ENCODE measurements around the gene DCTPP1.

DCTPP1 gene

GRCh38 chr16:30381291-30382041 lies 48.4 kb downstream of the DCTPP1 start:
- DNase-seq (ENCODE audit: low read depth), result no peak

DNA sequence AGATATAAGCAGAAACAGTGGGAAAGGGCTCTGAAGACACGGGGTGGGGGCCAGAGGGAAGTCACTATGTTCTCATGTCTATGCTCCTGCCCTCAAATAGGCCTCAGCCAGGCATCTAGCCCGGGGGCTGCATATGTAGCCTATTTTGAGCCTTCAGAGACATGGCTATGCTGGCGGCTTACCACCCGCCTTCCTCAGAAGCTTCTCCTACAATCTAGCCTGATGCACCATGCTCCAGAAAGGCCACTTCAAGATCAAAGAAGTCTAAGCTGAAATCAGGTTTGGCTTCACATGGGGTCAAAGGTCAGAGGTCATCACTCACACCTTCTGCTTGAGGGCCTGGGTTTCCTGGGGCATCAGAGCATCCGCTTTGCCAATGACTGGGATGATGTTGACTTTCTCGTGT lies 49.0 kb downstream of the DCTPP1 start:
- DNase-seq (ENCODE audit: low read depth), result no peak

DNA sequence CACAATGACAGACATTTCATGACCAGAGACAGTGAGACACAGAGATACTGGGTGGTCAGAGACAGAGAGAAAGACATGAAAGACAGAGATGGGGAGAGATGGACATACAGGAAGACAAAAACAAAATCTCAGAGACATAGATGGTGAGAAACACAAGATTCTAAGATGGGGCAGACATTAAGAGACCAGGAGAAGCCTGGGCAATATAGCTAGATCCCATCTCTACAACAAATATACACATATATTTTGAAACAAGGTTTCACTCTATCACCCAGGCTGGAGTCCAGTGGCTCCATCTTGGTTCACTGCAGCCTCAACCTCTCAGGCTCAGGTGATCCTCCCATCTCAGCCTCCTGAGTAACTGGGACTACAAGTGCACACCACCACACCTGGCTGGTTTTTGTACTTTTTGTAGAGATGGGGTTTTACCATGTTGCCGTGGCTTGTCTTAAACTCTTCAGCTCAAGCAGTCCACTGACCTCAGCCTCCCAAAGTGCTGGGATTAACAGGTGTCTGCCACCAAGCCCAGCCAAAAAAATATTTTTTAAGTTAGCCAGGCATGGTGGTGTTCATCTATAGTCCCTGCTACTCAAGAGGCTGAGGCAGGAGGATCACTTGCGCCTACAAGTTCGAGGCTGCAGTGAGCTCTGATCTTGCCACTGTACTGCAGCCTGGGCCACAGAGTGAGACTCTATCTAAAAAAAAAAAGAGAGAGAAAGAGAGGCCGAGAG lies 49.6 kb downstream of the DCTPP1 start:
- no peak for DNase-seq (ENCODE audit: low read depth)

DNA sequence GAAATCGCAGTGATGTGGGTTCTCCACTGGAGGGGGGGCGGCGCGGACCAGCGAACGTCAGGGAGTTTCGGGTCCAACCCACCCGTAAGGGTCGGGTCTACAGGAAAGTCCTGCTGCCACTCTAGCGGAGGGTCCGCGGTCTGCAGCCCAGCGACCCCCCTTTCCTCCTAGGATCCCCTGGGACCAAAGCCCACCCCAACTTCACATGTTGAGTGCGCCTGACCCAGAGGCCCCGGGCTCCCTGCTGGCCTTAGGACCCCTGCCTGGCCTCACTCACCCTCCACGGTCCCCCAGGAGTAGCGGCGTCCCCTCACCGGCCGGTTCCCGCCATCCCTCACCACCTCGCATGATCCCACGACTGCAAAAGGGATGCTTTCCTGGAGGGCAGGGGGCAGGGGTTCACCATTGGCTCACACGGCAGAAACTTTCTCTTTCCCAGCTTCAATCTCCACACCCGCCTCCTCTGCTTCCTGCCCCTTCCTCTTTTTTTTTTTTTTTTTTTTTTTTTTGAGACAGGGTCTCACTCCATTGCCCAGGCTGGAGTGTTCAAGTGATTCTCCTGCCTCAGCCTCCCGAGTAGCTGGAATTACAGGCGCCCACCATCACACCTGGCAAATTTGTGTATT lies 50.6 kb downstream of the DCTPP1 start:
- DNase-seq (ENCODE audit: low read depth), result no peak

- peak; percentile 99 for DNase-seq (ENCODE audit: low read depth)
These were observed 51.3 kb downstream of the DCTPP1 start for GRCh38 chr16:30378236-30379157.

GRCh38 chr16:30377812-30378235 lies 52.0 kb downstream of the DCTPP1 start:
- DNase-seq (ENCODE audit: low read depth), result peak; percentile 74

DNA sequence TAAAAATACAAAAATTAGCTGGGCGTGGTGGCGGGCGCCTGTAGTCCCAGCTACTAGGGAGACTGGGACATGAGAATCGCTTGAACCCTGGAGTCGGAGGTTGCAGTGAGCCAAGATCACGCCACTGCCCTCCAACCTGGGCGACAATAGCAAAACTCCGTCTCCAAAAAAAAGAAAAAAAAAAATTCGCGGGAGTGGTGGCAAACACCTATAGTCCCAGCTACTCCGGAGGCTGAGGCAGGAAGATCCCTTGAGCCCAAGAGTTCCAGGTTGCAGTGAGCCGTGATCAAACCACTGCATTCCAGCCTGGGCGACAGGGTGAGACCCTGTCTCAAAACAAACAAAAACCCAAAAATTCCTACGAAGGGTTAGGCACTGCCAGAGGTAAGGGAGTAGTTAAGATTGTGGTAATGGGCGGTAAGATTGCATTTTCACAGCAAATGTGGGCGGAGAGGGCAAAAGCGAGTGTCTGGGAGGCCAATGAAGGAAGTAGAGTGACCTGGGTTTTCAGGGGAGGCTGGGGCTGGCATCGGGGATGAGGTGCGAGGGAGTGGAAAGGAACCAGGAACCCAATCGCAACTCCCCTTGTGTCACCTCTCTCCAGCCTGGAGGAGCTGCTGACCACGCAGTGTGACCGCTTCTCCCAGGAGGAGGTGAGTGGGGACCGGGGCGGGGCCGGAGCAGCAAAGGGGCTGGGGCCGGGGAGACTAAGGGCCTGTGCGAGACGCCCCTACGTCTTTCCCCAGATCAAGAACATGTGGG lies 52.6 kb downstream of the DCTPP1 start:
- DNase-seq (ENCODE audit: low read depth), result no peak

DNA sequence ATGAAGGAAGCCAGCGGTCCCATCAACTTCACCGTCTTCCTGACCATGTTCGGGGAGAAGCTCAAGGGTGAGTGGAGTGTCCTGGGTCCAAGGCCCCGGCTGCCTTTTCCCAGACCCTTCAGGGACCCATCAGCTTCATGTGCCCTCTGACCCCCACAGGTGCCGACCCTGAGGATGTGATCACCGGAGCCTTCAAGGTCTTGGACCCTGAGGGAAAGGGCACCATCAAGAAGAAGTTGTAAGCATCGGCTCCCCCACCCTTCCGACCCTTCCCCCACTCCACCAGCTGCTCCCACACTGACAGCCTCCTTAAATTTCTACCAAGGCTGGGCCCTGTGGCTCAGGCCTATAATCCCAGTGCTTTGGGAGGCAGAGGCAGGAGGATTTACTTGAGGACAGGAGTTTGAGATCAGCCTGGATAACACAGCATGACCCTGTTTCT lies 53.3 kb downstream of the DCTPP1 start:
- no peak for DNase-seq (ENCODE audit: low read depth)

GRCh38 chr16:30375864-30376263 lies 54.0 kb downstream of the DCTPP1 start:
- DNase-seq (ENCODE audit: low read depth), result no peak

GRCh38 chr16:30374538-30374937 lies 55.3 kb downstream of the DCTPP1 start, which contains the start of gene MYL11:
Gene MYL11 (plus strand): TSS chr16:30374802. CDS start chr16:30374858, 56 bp downstream.
- DNase-seq (ENCODE audit: low read depth), result no peak
